Uterus (tissue), 4 donors: ENCODE data around the gene GLB1L3. TPM values are rescaled to one million over a fixed set of nuclear protein-coding genes. Genes with fewer than 3 reads are reported as not detected.

Experiments
- DNase-seq, 2 donors: peaks; one replicate each; pipeline ENCODE4 v3.0.0-alpha.2; 2019 to 2020
- H3K27ac ChIP-seq, 2 donors: fragments of 200-600 bp; sonication (generic); 1 replicate in 1 of 2; 2 replicates in 1 of 2; pipeline ENCODE4 v1.5.1; 2016 to 2018
- H3K27me3 ChIP-seq, 2 donors: fragments of 200-600 bp; sonication (generic); one replicate each; pipeline ENCODE4 v1.5.1; 2018 to 2019; ENCODE audit warnings: control low read depth in 1 of 2
- H3K36me3 ChIP-seq, 2 donors: fragments of 200-600 bp; sonication (generic); one replicate each; pipeline ENCODE4 v1.5.1; 2019; ENCODE audit warnings: control low read depth in 1 of 2
- H3K4me1 ChIP-seq, 2 donors: fragments of 200-600 bp; sonication (generic); one replicate each; pipeline ENCODE4 v1.5.1; 2018 to 2019; ENCODE audit warnings: control low read depth in 1 of 2
- H3K4me3 ChIP-seq, 2 donors: fragments of 200-600 bp; sonication (generic); 1 replicate in 1 of 2; 2 replicates in 1 of 2; pipeline ENCODE4 v1.5.1; 2018 to 2019; ENCODE audit warnings: mild to moderate bottlenecking in 1 of 2
- H3K9me3 ChIP-seq, 2 donors: fragments of 200-600 bp; sonication (generic); one replicate each; pipeline ENCODE4 v1.5.1; 2019; ENCODE audit warnings: control low read depth in 1 of 2
- CTCF ChIP-seq, 4 experiments: fragments of 200-600 bp in 2 of 4; fragments of 450-650 bp in 2 of 4; sonication (generic) in 2 of 4; IDR thresholded peaks; one replicate each; pipeline ENCODE4 v1.5.1; 2016 to 2019; ENCODE audit warnings: antibody characterized with exemption in 4 of 4, mild to moderate bottlenecking in 2 of 4, moderate library complexity in 1 of 4
- POLR2A ChIP-seq, 2 donors: fragments of 450-650 bp; IDR thresholded peaks; one replicate each; pipeline ENCODE4 v1.6.1; 2016; ENCODE audit warnings: antibody characterized with exemption in 2 of 2, mild to moderate bottlenecking in 1 of 2, moderate library complexity in 1 of 2
- intact Hi-C: fragments of 100-400 bp; cut with DNase I; formaldehyde crosslinking; loops from one replicate; pipeline ENCODE4 v1.15.1; 2023; ENCODE audit warnings: low total_unique reads
- total RNA-seq, 4 donors: library from RNA; depleted of rRNA in 3 of 4; stranded (reverse); fragments of >200 nt in 3 of 4; gene quantifications; one replicate each; pipeline versions ENCODE4 v1.1.0 to v1.2.4, GENCODE V29; 2014 to 2023
- donor health status: DM: yes; HTN: yes; CAD: no.

The GLB1L3 gene
- total RNA-seq, 4 donors from 2014 or later, result 1.4 to 7.2 TPM; not detected in 2

GRCh38 chr11:134350381-134350780 lies 74.2 kb downstream of the GLB1L3 start:
- Histone ChIP-seq H3K27me3 (no peaks in the 10 kb centered on the region), H3K4me3 (no peak overlapping the region), H3K4me1 (no peaks in the 10 kb centered on the region), H3K9me3 (no peaks in the 10 kb centered on the region), H3K36me3 (no peaks in the 10 kb centered on the region), H3K27ac (no peak overlapping the region)
- DNase-seq, result no peak
- no peak for TF ChIP-seq CTCF (IDR thresholded peaks at IDR 0.05)
- no peak for TF ChIP-seq POLR2A (IDR thresholded peaks at IDR 0.05)
- intact Hi-C loops, result no loop called here

GRCh38 chr11:134352111-134352510 lies 75.9 kb downstream of the GLB1L3 start:
- no peaks in the 10 kb centered on the region for H3K36me3 ChIP-seq
- no peak overlapping the region for H3K27ac ChIP-seq
- intact Hi-C loops, result no loop called here
- H3K4me3 ChIP-seq, result no peak overlapping the region
- no peaks in the 10 kb centered on the region for H3K4me1 ChIP-seq
- TF ChIP-seq POLR2A (IDR thresholded peaks at IDR 0.05) (no peak), CTCF (IDR thresholded peaks at IDR 0.05) (no peak)
- DNase-seq, result no peak
- no peaks in the 10 kb centered on the region for H3K9me3 ChIP-seq
- H3K27me3 ChIP-seq, result no peaks in the 10 kb centered on the region

- Histone ChIP-seq H3K4me3 (no peak overlapping the region), H3K27ac (peak overlapping the region; percentile 70 to 92), H3K4me1 (no peaks in the 10 kb centered on the region), H3K9me3 (no peaks in the 10 kb centered on the region), H3K36me3 (no peaks in the 10 kb centered on the region), H3K27me3 (no peaks in the 10 kb centered on the region)
- TF ChIP-seq POLR2A (IDR thresholded peaks at IDR 0.05), result no peak
- no peak for TF ChIP-seq CTCF (IDR thresholded peaks at IDR 0.05)
- no peak for DNase-seq
- intact Hi-C loops, result no loop called here
Observed at GRCh38 chr11:134355136-134355535, 79.0 kb downstream of the GLB1L3 start.

GRCh38 chr11:134355656-134356055 lies 79.5 kb downstream of the GLB1L3 start:
- intact Hi-C loops, result no loop called here
- peak overlapping the region; percentile 70 to 92 for H3K27ac ChIP-seq
- H3K9me3 ChIP-seq, result no peaks in the 10 kb centered on the region
- DNase-seq, result peak in 1 of 2 donors; percentile 36
- H3K36me3 ChIP-seq, result no peaks in the 10 kb centered on the region
- no peaks in the 10 kb centered on the region for H3K27me3 ChIP-seq
- TF ChIP-seq POLR2A (IDR thresholded peaks at IDR 0.05), result no peak
- no peak for TF ChIP-seq CTCF (IDR thresholded peaks at IDR 0.05)
- H3K4me3 ChIP-seq, result no peak overlapping the region
- H3K4me1 ChIP-seq, result no peaks in the 10 kb centered on the region

GRCh38 chr11:134356656-134357544 lies 80.7 kb downstream of the GLB1L3 start:
- TF ChIP-seq CTCF (IDR thresholded peaks at IDR 0.05) (no peak), POLR2A (IDR thresholded peaks at IDR 0.05) (no peak)
- no peaks in the 10 kb centered on the region for H3K9me3 ChIP-seq
- no peaks in the 10 kb centered on the region for H3K4me1 ChIP-seq
- H3K4me3 ChIP-seq, result no peak overlapping the region
- H3K27ac ChIP-seq, result peak overlapping the region; percentile 70 to 92
- H3K36me3 ChIP-seq, result no peaks in the 10 kb centered on the region
- DNase-seq, result no peak
- H3K27me3 ChIP-seq, result no peaks in the 10 kb centered on the region
- intact Hi-C loops, result no loop called here
